GM18517 (cell line): Measurements from ENCODE around the gene PNPLA1.

ENCODE experiments used
- ATAC-seq: cut with Tn5 transposase; IDR thresholded peaks from one replicate; pipeline ENCODE4 v1.9.1; 2021; ENCODE audit warnings: mild to moderate bottlenecking, moderate library complexity; ENCODE audit not compliant: unreplicated experiment

PNPLA1 gene

DNA sequence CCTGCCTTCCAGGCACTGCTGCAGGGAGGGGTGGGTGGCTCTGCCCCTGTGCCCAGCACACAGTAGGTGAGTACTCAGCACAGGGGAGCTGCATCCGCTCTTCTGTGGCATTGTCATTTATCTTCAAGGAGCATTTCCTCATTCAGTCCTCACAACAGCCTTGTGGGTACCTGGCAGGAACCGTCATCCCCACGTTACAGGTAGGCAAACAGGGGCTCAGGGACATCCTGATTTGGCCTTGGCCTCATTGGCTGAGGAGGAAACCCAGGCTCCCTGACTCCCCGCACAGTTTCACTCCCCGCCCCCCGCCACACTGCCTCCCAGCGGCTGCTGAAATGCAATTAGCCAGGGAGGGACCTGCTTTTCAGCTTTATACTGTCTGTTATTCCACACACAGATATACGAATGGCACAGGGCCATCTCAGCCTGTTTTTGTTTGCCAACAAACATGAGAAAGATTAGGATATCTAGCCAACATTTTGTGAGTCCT lies 24.2 kb upstream of the PNPLA1 start:
- ATAC-seq = no peak

DNA sequence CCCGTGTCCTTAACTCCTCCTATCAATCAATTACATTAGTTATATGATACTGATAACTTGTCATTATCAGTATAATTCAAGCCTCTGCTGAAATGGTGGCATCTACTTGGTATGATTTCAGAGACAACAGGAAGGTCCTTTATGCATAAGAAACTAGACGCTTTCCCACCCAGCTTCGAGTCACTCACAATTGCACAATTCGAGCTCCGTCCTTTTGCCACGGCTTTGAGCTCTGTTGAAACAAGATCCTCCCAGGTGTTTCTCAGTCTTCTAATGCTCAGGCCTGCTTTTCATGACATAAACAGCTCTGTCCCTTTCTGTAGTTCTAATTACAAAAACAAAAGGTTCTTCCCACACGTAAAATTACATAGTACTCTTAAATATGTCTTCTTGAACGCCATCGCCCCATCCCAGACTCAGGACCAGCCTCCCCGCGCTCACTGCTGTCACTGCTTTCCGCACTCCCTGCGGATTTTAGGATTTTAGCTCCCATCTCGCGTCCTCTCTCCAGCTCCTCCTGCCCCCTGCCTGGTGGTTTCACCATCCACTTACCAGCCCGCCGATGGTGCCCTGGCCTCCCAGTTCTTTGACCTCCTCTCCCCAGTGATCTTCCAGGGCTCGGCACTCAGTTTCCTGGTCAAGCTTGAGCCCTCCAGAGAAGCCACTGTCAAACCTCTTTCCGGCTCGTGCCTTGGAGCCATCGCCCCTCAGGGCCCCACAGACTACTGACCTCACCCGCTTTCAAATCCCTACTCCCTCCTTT lies 23.2 kb upstream of the PNPLA1 start:
- ATAC-seq = no peak

DNA sequence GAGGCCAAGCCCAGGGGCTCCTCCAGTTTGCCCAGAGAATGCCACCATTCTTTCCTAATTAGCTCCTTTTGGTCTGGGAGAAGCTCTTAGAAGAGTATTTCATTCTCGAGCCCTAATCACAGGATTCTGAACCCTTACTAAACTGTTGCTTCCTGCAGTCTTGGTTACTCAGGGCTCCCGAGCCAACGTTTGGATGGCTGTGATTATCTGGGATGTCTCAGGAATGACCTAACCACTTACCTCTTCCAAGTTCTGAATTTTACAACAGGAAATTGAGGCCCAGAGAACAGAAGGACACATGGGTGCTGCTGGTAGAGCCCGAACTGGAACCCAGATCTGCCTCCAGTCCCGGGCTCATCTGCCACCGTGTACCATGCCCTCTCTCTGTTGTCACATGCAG lies 22.2 kb upstream of the PNPLA1 start:
- no peak for ATAC-seq

DNA sequence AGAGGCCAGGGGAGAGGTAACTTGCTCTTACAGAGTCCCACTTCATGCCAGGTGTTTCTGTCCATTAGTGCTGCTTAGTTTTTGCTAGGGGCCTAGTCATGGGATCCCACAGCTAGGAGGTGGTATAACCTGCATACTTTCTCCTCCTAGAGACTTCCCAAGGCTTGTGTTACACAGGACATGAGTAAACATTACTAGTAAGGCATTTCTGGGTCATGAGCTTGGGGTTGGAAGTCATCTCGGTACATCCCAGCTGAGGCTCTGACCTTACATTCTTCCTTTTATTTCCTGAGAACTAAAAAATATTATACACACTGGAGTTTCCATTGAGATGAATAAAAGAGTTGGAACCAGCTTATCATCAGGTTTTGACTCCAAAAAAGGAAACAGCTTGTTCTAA lies 20.9 kb upstream of the PNPLA1 start:
- no peak for ATAC-seq

DNA sequence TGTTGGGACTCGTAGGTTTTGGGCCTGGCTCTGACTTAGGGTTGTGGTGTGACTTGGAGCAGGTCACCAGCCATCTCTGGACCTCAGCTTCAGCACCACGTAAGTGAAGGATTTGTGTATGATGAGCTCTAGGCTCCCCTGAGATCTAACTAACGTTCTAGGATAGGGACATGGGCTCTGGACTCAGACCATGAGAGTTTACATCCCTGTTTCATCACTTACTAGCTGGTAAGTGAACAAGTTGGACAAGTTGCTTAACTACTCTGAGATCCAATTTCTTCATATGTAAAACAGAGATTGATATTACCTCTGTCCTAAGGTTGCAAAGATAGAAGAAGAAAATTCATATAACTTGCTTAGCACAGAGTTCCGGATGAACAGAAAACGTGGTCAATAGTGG lies 20.3 kb upstream of the PNPLA1 start:
- ATAC-seq = no peak

DNA sequence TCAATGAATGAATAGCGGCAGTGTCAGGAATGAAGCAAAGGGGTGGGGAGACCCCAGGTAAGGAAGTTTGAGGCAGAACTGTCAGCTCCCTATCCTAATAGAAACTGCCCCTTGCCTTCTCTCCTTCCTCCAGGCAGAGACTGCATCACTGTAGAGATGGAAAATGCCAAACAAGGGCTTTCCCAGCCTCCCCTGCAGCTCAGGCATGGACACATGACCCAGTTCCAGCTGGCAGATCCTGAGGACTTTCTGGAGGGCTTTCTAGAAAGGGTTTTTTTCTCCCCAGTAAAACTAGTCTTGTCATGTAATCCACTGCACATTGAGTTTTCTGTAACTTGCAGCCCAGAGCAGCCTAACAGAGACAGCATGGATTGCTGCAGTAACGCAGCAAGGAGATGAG lies 17.9 kb upstream of the PNPLA1 start:
- ATAC-seq = no peak

DNA sequence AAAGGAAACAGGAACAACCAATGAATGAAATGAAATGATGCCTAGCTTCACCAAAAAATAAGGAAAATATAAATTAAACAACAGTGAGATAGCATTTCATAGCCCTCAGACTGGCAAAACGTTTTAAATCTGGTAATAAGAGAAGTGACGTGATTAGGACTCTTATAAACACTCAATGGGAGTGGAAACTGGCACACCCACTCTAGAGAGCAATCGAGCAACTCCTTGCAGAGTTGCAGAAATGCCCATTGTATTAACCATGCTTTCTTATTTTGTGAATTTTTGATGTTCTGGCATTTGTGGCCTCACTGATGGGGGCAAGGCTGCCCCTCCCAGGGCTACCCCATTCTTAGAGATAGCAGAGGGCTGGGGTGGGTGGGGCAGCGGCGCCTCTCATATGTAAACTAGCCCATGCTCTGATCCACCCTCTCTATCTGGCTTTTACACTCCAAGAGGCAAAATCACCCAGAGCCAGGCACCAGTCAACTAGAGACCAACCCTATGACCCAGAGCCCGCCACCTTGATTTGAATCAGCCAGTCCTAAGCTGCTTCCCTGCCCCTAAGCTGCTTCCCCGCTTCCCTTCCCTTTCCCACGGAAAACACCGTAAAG lies 6.4 kb upstream of the PNPLA1 start:
- ATAC-seq = no peak

DNA sequence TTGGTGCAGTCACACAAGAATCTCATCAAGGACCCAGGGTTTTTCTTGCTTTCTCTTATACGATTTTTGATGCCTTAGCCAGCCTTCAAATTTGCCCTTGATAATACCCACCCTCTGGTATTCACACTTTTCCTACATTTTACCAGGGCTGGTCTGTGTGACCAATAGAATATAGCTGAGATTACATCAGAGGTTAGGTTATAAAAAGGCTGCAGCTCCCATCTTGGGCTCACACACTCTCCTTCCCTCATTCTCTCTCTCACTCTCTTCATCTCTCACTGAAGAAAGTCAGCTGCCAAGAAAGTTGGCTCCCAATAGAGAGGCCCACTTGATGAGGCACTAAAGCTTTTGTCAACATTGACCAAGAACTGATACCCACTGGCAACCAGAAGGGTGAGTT lies 4.1 kb upstream of the PNPLA1 start:
- ATAC-seq = no peak

DNA sequence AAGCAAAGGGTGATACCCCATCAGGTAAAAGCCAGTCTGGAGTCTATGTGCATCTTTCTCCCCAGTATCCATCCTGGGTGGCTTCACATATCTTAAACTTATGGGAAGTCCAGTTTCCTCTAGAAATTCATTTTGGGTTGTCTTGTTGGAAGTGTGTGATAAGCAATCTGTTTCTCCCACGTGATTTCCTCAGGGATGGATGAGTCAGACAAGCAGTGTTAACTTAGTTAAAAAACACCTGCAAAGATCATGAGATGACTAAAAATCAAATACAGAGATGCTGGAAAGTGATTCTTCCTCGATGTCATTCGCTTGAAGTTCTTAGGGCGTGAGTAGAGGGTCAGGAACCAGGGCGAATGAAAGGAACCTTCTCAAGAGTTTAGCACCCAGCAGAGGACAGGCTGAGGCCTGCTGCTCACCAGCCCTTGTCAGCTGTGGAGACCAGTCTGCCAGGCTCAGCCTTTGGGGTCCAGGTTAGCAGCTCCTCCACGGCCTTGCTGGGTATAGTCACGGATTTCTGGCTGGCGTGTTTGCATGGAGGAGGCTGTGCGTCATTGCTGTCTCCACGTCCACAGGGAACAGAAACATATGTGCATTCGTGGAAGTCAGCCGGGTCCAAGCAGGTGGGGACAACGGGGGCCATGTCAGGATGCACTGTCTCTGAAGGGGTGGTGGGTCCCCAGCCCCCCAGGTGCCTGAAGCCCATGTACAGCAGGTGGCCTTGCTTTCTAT lies 2.8 kb upstream of the PNPLA1 start:
- no peak for ATAC-seq

DNA sequence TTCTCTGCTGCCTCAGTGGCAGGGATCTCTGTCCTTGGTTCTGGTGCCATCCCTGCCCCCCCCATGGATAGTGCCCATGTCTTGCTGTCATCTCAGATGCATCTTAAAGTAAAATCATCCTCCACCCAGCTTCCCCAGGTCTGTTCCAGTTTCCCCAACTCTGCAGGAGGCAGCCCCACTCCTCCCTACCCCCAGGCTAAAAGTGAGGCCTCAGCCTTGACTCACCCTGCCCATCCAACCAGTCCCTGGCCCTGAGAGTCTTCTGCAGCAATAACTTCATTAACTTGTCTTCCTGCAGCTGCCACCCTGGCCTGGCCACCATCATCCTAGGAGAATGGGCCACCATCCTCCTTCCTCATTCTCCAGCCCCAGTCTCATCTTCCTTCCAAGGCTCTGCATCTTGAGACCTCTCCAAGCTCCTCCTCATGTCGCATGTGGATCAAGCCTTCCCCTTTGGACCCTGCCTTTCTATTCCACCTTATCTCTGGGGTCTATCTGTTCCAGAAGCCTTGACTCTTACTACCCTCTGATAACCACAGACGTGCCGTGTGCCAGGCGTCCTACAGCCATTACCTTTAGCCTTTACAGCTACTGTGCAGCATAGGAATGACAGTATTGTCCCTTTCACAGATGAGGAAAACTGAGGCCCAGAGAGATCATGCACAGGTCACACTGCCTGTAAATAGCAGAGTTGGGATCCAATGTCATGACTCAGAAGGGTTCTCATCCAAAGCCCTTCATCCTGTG lies 2.0 kb upstream of the PNPLA1 start:
- ATAC-seq = no peak

DNA sequence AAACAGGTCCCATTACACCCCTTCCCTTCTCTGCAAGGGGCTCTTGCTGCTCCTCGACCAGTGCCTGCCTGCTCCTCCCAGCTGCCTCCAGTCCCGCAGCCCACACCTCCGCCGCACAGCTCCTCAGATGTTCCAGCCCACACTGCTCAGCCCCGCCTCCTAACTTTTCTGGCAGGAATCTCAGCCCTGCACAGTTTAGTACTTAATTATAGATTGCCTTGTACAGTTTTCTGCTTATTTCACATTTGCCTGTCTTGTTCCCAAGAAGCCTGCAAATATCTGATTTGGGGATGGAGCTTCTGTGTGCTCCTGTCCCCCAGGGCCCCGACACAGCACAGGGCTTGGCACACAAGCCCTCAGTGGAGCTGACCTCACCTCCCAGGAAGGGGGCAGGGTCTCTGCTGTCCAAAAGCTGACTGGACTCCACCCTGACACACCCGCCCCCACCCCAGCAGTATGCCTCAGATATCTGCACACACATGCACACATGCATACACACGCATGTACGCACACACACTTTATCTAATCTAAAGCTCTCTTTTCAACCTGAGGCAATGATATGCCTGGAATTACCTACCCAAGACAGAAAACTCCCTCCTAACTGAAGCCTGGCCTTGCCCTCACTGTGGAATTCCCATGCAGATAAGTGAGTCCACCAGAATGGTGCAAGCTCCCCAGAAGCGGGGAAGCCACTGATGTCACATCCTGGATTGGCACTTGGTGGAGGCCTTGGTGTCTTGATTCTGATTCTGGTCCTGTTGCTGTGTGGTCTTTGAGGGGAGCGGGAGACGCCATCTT lies 1.2 kb upstream of the PNPLA1 start:
- ATAC-seq = no peak

DNA sequence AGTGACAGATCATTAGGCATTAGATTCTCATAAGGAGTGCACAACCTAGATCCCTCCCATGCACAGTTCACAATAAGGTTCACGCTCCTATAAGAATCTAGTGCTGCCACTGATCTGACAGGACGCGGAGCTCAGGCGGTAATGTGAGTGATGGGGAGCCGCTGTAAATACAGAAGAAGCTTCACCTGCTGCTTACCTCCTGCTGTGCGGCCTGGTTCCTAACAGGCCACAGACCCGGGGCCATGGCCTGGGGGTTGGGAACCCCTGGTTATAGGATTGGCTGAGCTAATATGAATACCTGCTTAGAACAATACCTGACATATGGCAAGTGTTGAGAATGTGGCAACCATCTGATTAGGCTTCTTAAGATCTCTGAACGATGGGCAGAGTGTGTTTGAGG lies 2.4 kb downstream of the PNPLA1 start:
- no peak for ATAC-seq

DNA sequence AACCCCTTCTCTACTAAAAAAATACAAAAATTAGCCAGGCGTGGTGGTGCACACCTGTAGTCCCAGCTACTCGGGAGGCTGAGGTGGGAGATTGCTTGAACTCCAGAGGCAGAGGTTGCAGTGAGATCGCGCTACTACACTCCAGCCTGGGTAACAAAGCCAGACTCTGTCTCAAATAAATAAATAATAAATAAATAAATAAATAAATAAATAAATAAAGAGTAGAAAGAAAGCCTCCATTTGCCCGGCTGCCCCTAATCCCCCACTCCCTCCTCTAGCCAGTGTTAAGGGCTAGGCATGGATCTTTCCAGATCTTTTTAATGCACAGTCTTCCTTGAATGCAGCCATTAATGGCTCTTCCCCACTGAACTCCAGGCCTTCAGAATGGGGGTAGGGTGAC lies 3.2 kb downstream of the PNPLA1 start:
- no peak for ATAC-seq

DNA sequence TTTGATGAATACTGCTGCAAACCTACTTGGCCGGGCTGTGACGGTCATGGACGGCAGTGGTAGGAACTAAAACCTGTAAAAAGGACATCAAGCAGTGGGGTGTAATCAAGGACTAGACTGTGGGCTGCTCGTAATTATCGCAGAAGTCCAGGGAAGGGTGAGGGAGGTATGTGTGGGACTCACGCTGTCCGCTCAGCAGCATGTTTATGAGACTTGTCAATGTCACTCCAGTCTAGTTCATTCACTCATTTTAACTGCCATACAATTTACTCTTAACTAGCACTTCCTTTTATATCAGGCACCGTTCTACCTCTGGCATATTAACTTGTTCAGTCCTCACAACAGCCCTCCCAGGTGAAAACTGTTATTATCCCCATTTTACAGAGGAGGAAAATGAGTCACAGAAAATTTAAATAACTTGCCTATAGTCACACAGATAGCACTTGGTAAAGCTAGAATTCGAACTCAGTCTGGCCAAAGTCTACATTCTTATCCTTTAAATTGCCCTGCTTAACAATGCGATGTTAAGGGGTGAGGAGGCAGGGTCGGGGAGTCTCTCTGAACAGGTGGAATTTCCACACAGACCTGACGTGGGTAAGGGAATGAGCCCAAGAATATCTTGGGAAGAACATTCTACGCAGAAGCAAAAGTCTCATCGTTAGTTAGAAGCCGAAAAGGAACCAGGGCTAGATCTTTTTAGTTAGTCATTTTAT lies 4.1 kb downstream of the PNPLA1 start:
- no peak for ATAC-seq

DNA sequence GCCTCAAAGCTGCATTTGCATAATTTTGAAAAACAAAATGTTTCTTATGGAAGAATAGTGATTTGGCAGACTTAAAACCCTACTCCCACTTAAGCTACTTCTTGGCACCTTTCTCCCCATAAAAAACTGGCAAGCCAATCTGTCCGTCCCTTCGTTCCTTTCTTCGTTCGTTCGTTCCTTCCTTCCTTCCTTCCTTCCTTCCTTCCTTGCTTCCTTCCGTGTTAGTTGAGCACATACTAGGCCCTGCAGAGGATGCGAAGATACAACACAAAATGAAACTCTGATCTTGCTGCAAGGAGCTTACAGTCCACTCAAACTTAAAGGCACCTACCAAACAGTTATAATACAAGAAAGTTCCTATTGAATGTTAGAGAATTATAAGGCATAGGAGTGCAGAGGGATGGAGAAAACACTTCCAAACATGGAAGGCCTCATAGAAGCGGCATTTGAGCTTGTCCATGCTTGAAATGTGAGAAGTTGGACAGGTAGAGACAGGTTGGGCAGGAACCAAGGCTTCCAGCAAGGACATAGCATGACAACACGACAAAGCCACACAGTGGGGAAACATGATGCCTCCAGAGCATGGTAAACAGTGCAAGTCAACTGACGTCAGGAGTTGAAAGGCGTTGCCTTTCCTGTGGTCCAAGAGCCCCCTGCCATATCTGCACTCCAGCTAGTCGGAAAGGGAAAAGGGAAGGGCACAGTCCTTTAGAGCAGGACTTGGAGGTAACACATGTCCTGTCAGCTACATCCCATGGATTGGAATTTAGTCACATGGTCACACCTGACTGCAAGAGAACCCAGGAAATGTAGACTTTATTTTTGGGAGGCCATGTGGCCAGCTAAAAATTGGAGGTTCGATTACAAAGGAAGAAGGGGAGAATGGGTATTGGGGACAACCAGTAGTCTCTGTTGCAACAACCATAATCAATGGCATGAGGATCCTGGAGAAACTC lies 7.0 kb downstream of the PNPLA1 start:
- no peak for ATAC-seq

DNA sequence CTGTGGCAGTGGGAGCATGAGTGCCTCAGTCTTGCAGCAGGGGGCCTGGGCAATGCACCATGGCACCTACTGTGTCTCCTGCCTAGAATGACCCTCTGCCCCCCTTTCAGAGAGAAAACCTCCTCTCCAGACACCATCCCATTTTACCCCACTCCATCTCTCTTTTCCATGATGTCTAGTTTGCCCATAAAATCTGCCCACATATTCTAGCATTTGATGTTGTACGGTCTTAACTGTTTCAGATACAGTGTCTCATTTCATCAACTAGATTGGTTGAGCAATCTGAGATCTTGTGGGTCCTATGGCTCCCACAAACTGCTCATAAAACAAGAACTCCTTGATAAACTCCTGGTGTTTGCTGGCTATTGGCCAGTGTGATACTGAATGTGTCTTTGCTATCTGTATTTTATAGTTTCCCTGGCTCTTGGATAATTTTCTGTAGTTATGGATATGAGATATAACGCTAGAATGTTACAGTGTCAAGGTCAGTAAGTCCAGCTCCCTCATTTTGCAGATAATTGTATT lies 8.1 kb downstream of the PNPLA1 start:
- no peak for ATAC-seq

DNA sequence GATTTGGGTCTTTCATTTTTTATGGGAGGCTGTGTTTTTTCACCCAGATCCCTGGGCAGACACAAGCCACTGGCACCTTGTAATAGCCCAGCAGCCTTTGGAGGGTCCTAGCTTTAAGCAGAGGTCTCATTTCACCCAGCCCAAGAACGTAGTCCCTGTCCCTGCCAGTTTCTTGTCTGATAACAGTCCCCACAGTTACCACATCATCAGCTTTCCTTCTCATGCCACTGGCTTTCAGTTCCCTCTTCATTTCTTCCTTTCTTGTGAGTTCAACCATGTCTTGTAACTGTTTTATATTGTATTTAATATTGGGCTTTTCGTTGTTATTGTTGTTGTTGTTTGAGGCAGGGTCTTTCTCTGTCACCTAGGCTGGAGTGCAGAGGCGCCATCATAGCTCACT lies 10.6 kb downstream of the PNPLA1 start:
- no peak for ATAC-seq

DNA sequence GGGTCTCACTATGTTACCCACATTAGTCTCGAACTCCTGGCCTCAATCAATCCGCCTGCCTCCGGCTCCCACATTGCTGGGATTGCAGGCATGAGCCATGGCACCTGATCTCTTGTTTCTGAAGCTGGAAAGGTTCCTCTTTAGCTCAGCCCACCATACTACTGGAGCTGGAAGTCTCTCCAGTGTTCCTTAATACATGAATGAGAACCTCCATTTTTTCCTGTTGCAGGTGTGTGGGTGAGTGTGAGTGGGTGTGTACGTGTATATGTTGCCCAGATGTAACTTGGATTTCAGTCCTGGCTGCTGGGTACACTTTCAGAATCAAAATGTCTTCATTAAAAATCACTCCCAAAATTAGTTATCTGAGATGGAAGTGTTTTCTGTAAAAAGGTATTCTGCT lies 11.1 kb downstream of the PNPLA1 start:
- ATAC-seq = no peak

DNA sequence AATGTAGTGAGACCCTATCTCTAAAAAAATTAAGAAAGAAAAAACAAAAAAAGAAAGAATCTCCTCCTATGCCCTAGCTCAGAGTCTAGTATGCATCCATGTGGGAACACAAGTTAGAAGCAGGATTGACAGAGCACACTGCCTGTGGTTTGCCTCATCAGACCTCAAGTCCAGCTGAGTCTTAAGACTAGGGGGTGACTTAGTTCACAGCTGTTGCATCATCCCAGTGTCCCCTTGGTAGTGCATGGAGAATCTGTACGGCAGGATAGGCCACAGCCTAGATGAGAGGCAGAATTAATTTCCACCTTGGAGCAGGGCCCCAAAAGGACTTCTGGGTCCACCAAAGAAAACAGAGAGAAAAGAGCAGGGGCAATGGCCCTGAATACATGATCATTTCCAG lies 13.7 kb downstream of the PNPLA1 start:
- no peak for ATAC-seq
